ENCODE data around the gene MYF6. TPM values are rescaled to one million over a fixed set of nuclear protein-coding genes. Genes with fewer than 3 reads are reported as not detected.

The MYF6 gene
- total and polyA plus RNA-seq, 11 donors: 0.21 to 0.69 (median 0.47) TPM; not detected in 8

DNA sequence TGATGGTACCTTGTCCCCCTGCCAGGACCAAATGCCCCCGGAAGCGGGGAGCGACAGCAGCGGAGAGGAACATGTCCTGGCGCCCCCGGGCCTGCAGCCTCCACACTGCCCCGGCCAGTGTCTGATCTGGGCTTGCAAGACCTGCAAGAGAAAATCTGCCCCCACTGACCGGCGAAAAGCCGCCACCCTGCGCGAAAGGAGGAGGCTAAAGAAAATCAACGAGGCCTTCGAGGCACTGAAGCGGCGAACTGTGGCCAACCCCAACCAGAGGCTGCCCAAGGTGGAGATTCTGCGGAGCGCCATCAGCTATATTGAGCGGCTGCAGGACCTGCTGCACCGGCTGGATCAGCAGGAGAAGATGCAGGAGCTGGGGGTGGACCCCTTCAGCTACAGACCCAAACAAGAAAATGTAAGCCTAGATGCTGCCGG is 410 bp downstream of the MYF6 start:
- 47 to 57% (median 55%) methylated on average over 14 to 21 of the region's 21 CpGs for WGBS, 4 donors
- DNase-seq (no peak), ATAC-seq (no peak)
- peaks cover 0 to 28% (median 5%) of the 10 kb centered on the region in 9 donors for H3K27me3 ChIP-seq
- no peaks in the 10 kb centered on the region for H3K36me3 ChIP-seq
- H3K27ac ChIP-seq: no peak overlapping the region
- TF ChIP-seq CTCF (IDR thresholded peaks at IDR 0.05) (no peak), POLR2A (IDR thresholded peaks at IDR 0.05) (no peak)
- intact Hi-C loops (cut with DNase I): no loop called here
- peak overlapping the region in 1 of 12 donors; percentile 20 for H3K4me3 ChIP-seq
- peaks cover 0 to 10% (median under 1%) of the 10 kb centered on the region in 12 donors for H3K4me1 ChIP-seq
- H3K9me3 ChIP-seq: no peaks in the 10 kb centered on the region

DNA sequence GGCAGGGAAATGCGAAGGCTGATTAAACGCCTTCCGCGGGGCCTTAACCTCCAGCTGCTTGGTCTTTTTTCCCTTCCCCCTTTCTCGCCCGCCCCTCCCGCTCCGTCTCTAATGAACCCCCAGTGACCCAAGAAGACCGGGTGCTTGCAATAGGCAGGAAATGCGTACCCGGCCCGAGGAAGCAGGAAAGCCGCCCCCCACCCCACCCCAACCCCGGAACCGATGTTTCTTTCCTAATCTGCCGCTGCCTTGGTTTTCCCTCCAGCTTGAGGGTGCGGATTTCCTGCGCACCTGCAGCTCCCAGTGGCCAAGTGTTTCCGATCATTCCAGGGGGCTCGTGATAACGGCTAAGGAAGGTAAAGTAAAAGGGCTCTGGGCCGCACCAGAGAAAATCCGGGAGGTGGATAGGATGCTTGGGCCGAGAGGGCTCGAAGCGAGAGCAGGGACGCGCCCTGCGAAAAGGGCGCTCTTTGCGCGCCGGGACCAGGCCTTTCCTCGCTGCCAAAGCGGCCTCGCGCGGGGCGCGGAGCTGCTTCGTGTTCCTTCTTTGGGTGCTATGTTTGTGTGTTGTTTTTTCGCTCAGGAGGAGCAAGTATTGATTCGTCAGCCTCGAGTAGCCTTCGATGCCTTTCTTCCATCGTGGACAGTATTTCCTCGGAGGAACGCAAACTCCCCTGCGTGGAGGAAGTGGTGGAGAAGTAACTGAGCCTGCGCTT is 983 bp downstream of the MYF6 start:
- Histone ChIP-seq H3K4me1 (peaks cover 0 to 8% (median 0%) of the 10 kb centered on the region in 12 donors), H3K27ac (no peak overlapping the region), H3K27me3 (peaks cover 0 to 33% (median 5%) of the 10 kb centered on the region in 9 donors), H3K4me3 (peak overlapping the region in 6 of 12 donors; percentile 7 to 25 (median 18)), H3K36me3 (no peaks in the 10 kb centered on the region), H3K9me3 (no peaks in the 10 kb centered on the region)
- ATAC-seq (no peak), DNase-seq (no peak)
- TF ChIP-seq POLR2A (IDR thresholded peaks at IDR 0.05) (no peak), CTCF (IDR thresholded peaks at IDR 0.05) (no peak)
- intact Hi-C loops (cut with DNase I): no loop called here
- WGBS, 4 donors: 7 to 19% (median 12%) methylated on average over 45 to 50 of the region's 50 CpGs

DNA sequence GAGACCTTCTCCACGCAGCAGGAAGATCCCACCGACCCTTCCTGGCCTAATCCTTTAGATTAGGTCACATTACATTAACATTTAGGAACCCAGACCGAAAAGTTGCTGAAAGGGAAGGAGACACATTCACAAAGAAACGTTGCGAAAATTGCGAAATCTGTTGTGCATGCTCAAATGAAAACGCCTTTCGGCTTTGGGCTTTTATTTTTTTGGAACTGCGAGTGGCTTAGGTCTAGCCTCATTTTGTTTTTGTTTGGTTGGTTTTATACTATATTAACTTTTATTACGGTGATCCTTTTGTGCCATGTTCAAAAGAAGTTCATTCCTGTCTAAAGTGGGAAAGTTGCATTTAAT is 1.5 kb downstream of the MYF6 start:
- no peak for ATAC-seq
- Histone ChIP-seq H3K4me3 (no peak overlapping the region), H3K36me3 (no peaks in the 10 kb centered on the region), H3K27ac (no peak overlapping the region), H3K27me3 (peaks cover 0 to 38% (median 5%) of the 10 kb centered on the region in 9 donors), H3K9me3 (no peaks in the 10 kb centered on the region), H3K4me1 (peaks cover 0 to 8% (median 0%) of the 10 kb centered on the region in 12 donors)
- DNase-seq: no peak
- TF ChIP-seq CTCF (IDR thresholded peaks at IDR 0.05) (no peak), POLR2A (IDR thresholded peaks at IDR 0.05) (no peak)
- WGBS, 4 donors: 55 to 66% (median 60%) methylated on average over 10 of the region's 10 CpGs
- intact Hi-C loops (cut with DNase I): no loop called here

- Histone ChIP-seq H3K27ac (no peak overlapping the region), H3K27me3 (peaks cover 0 to 39% (median 6%) of the 10 kb centered on the region in 9 donors), H3K36me3 (no peaks in the 10 kb centered on the region), H3K4me1 (peaks cover 0 to 8% (median 0%) of the 10 kb centered on the region in 12 donors), H3K4me3 (no peak overlapping the region), H3K9me3 (no peaks in the 10 kb centered on the region)
- no peak for DNase-seq
- WGBS, 4 donors: 74 to 81% (median 77%) methylated on average over 20 of the region's 20 CpGs
- ATAC-seq: no peak
- intact Hi-C loops (cut with DNase I): no loop called here
- TF ChIP-seq POLR2A (IDR thresholded peaks at IDR 0.05) (no peak), CTCF (IDR thresholded peaks at IDR 0.05) (peak in 4 of 12 donors; percentile 5 to 16 (median 9))
These were observed 2.6 kb downstream of the MYF6 start for GRCh38 chr12:80709811-80710726.
